Activated CD4-positive, alpha-beta T cell treated with anti-CD3 and anti-CD28 coated beads, Interleukin-2, amount 10 ng/mL, durations not matched to agents 7 days and 5 days (primary cell): ENCODE measurements around the gene BORA. TPM values are rescaled to one million over a fixed set of nuclear protein-coding genes. Genes with fewer than 3 reads are reported as not detected.
A peak's percentile ranks its signal among the peaks of the same experiment; 100 is the strongest.
"Not testable (repeated sequence)": the region's sequence is repeated elsewhere in the genome, so short reads cannot be mapped to it uniquely, and the experiment has no call there.

Experiments
- CTCF ChIA-PET: fragments of 350-600 bp; sonication (Branson Sonifier 250); formaldehyde crosslinking; loops from one replicate; lab custom pipeline; 2021; ENCODE audit warnings: antibody characterized with exemption; lab: Charles Lee
- POLR2A ChIA-PET: fragments of 350-600 bp; sonication (Branson Sonifier 250); formaldehyde crosslinking; loops from one replicate; lab custom pipeline; 2021; ENCODE audit warnings: antibody characterized with exemption; lab: Charles Lee
- DNase-seq: peaks from one replicate; pipeline ENCODE4 v3.0.0-alpha.2; 2020
- H3K27ac Mint-ChIP-seq: one replicate; pipeline ENCODE4 v1.8.0; 2021; ENCODE audit warnings: mild to moderate bottlenecking, moderate library complexity, mixed read lengths
- H3K27me3 Mint-ChIP-seq: one replicate; pipeline ENCODE4 v1.8.0; 2021; ENCODE audit warnings: mixed read lengths
- H3K36me3 Mint-ChIP-seq: one replicate; pipeline ENCODE4 v1.8.0; 2021; ENCODE audit warnings: low read depth, mixed read lengths
- H3K4me1 Mint-ChIP-seq: one replicate; pipeline ENCODE4 v1.8.0; 2021; ENCODE audit warnings: mixed read lengths
- H3K4me3 Mint-ChIP-seq: one replicate; pipeline ENCODE4 v1.8.0; 2021; ENCODE audit warnings: mild to moderate bottlenecking, moderate library complexity, mixed read lengths
- H3K9me3 Mint-ChIP-seq: one replicate; pipeline ENCODE4 v1.8.0; 2021; ENCODE audit warnings: mixed read lengths
- total RNA-seq, 2 experiments: library from RNA; stranded (reverse); gene quantifications; one replicate each; pipeline ENCODE4 v1.2.3, GENCODE V29; 2021

Gene BORA
- 10 to 100 TPM; 31.1 to 32.0 TPM for total RNA-seq

DNA sequence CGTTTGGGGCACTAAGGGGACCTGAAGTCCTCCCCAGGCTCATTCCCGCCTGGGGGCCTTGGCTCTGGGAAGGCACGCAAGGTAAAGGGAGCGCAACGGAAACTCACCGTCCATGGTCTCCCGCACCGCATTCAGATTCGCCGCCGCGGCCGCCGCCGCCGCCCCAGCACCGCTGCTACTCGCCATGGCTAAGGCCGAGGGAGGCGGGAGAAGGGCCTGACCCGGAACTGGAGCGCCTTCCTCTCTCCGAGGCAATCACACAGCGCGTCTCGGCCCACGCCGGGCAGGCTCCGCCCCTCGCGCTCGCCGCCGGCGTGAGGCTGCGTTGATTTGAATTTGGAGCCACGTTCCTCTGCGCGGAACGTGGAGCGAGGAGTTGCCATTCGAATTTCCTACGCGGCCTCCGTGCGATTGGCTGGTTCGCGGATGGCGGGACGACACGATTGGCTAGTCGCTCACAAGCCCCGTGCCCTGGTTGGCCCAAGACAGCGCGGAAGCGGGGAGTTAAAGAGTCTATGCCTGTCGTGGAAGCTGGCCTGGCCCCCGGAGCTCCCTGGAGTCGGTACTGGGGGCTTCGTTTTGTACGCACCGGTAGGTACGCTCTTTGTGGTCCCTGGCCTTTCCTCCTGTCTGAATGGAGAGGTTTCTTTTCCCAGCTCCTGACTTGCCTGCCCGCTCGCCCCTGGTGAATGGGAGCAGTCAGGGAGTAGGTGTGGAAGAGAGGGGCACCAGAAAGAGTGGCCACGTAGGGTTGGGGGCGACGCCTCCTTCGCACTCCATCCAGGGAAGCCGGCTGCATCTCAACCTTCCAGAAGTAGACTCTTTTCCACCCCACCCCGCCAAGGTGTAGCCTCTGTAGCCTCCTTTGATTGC lies at the start of gene BORA, which contains the start of gene MZT1:
BORA (plus strand) TSS at position 507 of the 873 bp plus-strand sequence. CDS start 1,018 bp downstream, outside the sequence.
MZT1 (minus strand) TSS at position 213 of the 873 bp plus-strand sequence; CDS start at position 186, 27 bp downstream.
- peaks cover 56% of the 10 kb centered on the region for H3K4me1 Mint-ChIP-seq
- peak within 1 kb of the TSS; percentile 91 for H3K27ac Mint-ChIP-seq
- ChIA-PET CTCF (interaction anchor here (1.1 kb wide), 1 partner anchor 10 kb away, joined by 4 read pairs; no protein-coding TSS in a partner anchor), POLR2A (no interaction called here)
- peak within 1 kb of the TSS; percentile 93 for H3K4me3 Mint-ChIP-seq
- H3K27me3 Mint-ChIP-seq = no peaks in the 10 kb centered on the region
- H3K9me3 Mint-ChIP-seq = peaks cover 3% of the 10 kb centered on the region
- H3K36me3 Mint-ChIP-seq = peaks cover 63% of the 10 kb centered on the region
- peak; percentile 97 for DNase-seq

DNA sequence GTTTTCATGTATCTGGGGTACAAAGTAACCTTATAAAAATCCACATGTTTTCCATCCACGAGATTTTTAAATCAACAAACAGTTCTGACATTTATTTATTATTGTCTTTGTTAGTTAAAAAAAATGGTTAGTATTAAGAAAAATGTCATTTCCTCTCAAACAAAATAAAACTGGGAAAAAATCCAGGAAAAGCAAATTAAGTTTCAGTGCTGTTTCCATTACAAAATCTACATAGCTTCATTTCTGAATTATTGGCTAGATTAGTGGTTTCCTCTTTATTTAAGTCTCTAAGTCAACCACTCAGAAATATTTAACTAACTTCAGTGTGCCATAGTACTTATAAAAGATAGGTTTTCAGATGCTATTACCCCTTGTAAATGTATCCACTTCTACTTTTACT lies 49.4 kb upstream of the BORA start:
- H3K27ac Mint-ChIP-seq = no peak overlapping the region
- POLR2A ChIA-PET = no interaction called here
- no peaks in the 10 kb centered on the region for H3K36me3 Mint-ChIP-seq
- no peaks in the 10 kb centered on the region for H3K27me3 Mint-ChIP-seq
- H3K9me3 Mint-ChIP-seq = peaks cover 3% of the 10 kb centered on the region
- no peak overlapping the region for H3K4me3 Mint-ChIP-seq
- no peaks in the 10 kb centered on the region for H3K4me1 Mint-ChIP-seq
- DNase-seq = no peak
- CTCF ChIA-PET = interaction anchor here (1.9 kb wide), 1 partner anchor 20 kb away, joined by 4 read pairs; no protein-coding TSS in a partner anchor

DNA sequence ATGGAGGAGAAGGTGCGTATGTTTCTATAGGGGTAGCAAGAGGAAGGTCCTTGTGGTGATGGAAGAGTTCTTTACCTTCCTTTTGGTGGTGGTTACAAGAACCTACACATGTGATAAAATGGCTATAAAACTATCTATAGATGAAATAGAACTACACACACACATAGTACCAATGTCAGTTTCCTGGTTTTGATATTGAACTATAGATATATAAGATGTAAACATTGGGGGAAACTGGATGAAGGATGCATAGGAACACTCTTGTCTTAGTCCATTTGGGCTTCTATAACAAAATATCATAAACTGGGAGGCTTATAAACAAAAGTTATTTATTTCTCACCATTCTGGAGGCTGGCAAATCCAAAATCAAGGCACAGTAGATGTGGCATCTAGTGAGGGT lies 47.4 kb upstream of the BORA start:
- H3K9me3 Mint-ChIP-seq = no peaks in the 10 kb centered on the region
- POLR2A ChIA-PET = no interaction called here
- no peak overlapping the region for H3K27ac Mint-ChIP-seq
- H3K4me3 Mint-ChIP-seq = no peak overlapping the region
- no peaks in the 10 kb centered on the region for H3K4me1 Mint-ChIP-seq
- no peak for DNase-seq
- H3K27me3 Mint-ChIP-seq = no peaks in the 10 kb centered on the region
- H3K36me3 Mint-ChIP-seq = no peaks in the 10 kb centered on the region
- CTCF ChIA-PET = no interaction called here

DNA sequence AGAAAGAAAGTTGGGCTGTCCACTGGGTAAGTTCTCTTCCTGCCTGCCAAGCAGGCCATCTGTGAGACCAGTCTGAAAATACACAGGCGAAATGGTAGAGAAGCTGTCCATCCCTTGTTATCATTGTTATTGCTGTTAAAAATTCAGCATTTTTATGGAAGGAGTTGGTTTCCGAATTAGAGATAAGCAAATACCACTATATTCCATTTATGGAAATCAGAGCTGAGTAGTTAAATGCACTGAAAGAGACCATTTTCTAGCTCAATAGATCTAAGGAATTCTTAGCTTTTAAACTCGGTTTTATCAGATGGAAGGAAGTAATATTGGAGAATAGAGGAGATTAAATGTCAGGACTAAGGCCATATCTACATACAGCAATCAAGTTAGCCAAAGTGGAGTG lies 41.0 kb upstream of the BORA start:
- ChIA-PET CTCF (interaction anchor here (1.0 kb wide), 1 partner anchor 14 kb away, joined by 3 read pairs; no protein-coding TSS in a partner anchor), POLR2A (no interaction called here)
- Mint-ChIP-seq H3K4me1 (no peaks in the 10 kb centered on the region), H3K4me3 (no peak overlapping the region), H3K27ac (no peak overlapping the region), H3K36me3 (no peaks in the 10 kb centered on the region), H3K9me3 (no peaks in the 10 kb centered on the region), H3K27me3 (peaks cover 8% of the 10 kb centered on the region)
- no peak for DNase-seq

DNA sequence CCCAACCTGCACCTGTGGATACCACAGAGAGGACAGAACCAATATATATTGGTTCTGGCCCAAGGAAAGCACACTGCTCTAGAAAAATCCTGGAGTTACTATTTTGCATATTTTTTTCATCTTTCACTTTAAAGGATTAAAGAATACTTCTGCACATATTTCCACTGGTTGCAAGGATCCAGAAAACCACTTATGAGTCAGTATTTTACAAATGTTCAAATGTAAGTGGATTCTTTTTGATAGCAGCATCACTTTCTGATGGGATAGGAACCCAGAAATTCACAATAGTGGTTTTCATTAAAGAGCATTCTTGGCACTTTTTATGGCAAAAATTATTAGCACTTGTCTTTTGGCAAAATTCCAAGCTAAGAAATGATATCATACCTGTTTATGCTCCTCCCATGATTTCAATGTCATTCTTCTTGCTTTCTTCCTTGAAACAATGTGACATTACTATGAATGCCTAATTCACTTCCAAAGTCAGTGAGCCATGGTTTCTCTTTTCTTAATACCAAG lies 38.5 kb upstream of the BORA start:
- H3K9me3 Mint-ChIP-seq = no peaks in the 10 kb centered on the region
- H3K36me3 Mint-ChIP-seq = no peaks in the 10 kb centered on the region
- peaks cover 8% of the 10 kb centered on the region for H3K27me3 Mint-ChIP-seq
- no peak overlapping the region for H3K4me3 Mint-ChIP-seq
- no peak for DNase-seq
- CTCF ChIA-PET = no interaction called here
- POLR2A ChIA-PET = no interaction called here
- no peak overlapping the region for H3K27ac Mint-ChIP-seq
- no peaks in the 10 kb centered on the region for H3K4me1 Mint-ChIP-seq

DNA sequence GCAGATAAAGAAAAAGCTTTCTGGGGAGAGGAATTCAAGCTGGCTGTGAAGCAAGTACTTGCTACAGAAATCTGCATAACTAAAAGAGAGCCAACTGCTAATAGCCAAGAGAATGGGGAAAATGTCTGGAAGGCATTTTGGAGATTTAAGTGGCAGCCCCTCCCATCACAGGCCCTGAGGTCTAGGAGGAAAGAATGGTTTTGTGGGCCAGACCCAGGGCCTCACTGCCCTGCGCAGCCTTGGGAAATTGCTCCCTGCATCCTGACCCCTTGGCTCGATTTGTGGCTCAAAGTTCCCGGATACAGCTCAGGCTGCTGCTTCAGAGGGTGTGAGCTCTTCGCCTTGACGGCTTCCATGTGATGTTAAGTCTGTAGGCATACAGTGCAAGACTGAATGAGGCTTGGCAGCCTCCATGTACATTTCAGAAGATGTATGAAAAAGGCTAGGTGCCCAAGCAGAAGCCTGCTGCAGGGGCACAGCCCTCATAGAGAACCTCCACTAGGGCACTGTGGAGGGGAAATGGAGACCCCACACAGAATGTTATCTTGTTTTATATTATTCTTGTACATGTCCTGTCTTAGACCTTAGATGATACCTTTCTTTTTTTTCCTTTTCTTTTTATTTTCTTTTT lies 34.7 kb upstream of the BORA start:
- Mint-ChIP-seq H3K4me1 (no peaks in the 10 kb centered on the region), H3K36me3 (no peaks in the 10 kb centered on the region), H3K27ac (no peak overlapping the region), H3K27me3 (peaks cover 16% of the 10 kb centered on the region), H3K4me3 (no peak overlapping the region), H3K9me3 (no peaks in the 10 kb centered on the region)
- ChIA-PET POLR2A (no interaction called here), CTCF (no interaction called here)
- DNase-seq = no peak

DNA sequence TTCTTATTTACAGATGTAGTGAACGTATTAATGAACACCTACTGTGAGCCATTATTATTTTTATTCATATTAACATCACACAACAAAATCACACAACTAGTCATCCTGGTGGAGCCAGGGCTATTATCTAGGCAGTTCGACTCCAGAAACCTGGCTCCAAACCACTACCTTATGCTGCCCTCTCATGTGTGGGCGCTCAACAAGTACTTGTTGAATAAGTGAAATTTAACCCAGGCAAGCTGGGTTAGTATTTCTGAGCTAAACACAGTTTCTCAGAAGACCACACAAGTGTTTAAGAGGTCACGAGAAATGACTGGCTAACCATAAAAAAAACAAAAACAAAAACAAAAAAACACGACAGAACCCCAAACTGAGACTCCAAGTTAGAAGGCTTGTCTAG lies 33.9 kb upstream of the BORA start:
- POLR2A ChIA-PET = no interaction called here
- DNase-seq = no peak
- H3K27me3 Mint-ChIP-seq = peaks cover 16% of the 10 kb centered on the region
- no peaks in the 10 kb centered on the region for H3K36me3 Mint-ChIP-seq
- no peaks in the 10 kb centered on the region for H3K9me3 Mint-ChIP-seq
- H3K4me1 Mint-ChIP-seq = no peaks in the 10 kb centered on the region
- CTCF ChIA-PET = no interaction called here
- no peak overlapping the region for H3K27ac Mint-ChIP-seq
- no peak overlapping the region for H3K4me3 Mint-ChIP-seq

DNA sequence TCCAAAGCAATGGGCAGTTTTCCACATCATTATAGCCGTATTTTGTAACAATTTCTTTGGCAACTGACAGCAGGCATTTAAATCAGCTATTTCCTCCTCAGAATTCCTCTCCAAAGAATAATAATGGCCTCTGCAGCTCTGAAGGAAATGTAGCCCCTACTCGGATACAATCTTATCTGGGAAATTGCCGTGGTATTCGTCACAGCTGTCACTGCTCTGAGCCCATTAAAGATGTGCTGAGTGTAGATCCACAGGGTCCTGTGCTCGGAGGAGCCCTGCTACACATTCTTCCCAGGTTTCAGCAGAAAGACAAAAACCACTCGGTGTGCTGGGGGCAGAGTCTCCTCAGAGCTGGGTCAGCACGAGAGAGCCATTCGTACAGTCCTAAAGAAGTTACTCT lies 33.4 kb upstream of the BORA start:
- no peak overlapping the region for H3K4me3 Mint-ChIP-seq
- H3K4me1 Mint-ChIP-seq = no peaks in the 10 kb centered on the region
- peaks cover 16% of the 10 kb centered on the region for H3K27me3 Mint-ChIP-seq
- POLR2A ChIA-PET = no interaction called here
- no peak overlapping the region for H3K27ac Mint-ChIP-seq
- DNase-seq = no peak
- H3K36me3 Mint-ChIP-seq = no peaks in the 10 kb centered on the region
- no peaks in the 10 kb centered on the region for H3K9me3 Mint-ChIP-seq
- CTCF ChIA-PET = no interaction called here

DNA sequence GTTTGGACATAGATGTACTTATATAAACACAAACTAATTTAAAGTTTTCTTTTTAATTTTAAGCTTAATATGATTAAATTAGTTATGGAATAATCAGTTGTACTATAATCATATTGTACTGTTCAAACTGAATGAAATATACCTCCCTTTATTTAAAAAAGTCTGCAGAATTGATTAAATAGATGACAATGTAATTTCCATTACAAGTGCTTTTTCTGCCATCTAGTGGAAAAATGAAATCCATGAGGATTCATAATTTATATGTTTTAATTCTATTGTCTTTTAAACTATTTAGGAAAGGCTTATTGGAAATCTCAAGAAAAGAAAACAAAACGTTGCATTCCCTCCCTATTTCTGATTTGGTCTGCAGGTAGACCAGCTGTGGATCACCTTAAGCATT lies 31.1 kb upstream of the BORA start:
- H3K27ac Mint-ChIP-seq = no peak overlapping the region
- peaks cover 8% of the 10 kb centered on the region for H3K27me3 Mint-ChIP-seq
- no peak overlapping the region for H3K4me3 Mint-ChIP-seq
- no peaks in the 10 kb centered on the region for H3K9me3 Mint-ChIP-seq
- no peaks in the 10 kb centered on the region for H3K36me3 Mint-ChIP-seq
- H3K4me1 Mint-ChIP-seq = no peaks in the 10 kb centered on the region
- ChIA-PET POLR2A (no interaction called here), CTCF (interaction anchor here (0.5 to 0.6 kb wide), 2 partner anchors 43 to 72 kb away, joined by 3 to 4 read pairs; no protein-coding TSS in a partner anchor)
- no peak for DNase-seq

DNA sequence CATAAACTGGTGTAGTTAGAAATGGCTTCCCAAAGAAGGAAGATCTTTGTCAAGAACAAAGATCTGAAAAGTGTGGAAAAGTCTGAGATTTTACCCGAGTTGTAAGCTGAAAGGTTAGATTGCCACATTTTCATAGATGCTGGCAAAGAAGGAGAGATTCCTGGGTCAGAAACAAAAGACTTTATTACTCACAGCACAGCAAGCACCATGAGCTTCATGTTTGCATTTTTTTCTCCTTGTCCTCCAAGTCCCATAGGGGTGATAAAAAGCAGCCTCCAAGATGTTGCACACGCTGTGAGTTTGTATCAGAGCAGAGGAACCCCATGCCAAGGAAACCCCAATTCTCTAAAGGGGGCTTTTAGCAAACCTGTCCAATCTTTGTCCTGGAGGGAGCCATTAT lies 29.6 kb upstream of the BORA start:
- POLR2A ChIA-PET = no interaction called here
- no peaks in the 10 kb centered on the region for H3K4me1 Mint-ChIP-seq
- no peak overlapping the region for H3K4me3 Mint-ChIP-seq
- no peak for DNase-seq
- H3K27me3 Mint-ChIP-seq = peaks cover 8% of the 10 kb centered on the region
- H3K36me3 Mint-ChIP-seq = no peaks in the 10 kb centered on the region
- CTCF ChIA-PET = interaction anchor here (0.6 to 1.0 kb wide), 2 partner anchors 20 to 329 kb away, joined by 3 to 4 read pairs; no protein-coding TSS in a partner anchor
- H3K9me3 Mint-ChIP-seq = no peaks in the 10 kb centered on the region
- H3K27ac Mint-ChIP-seq = no peak overlapping the region

DNA sequence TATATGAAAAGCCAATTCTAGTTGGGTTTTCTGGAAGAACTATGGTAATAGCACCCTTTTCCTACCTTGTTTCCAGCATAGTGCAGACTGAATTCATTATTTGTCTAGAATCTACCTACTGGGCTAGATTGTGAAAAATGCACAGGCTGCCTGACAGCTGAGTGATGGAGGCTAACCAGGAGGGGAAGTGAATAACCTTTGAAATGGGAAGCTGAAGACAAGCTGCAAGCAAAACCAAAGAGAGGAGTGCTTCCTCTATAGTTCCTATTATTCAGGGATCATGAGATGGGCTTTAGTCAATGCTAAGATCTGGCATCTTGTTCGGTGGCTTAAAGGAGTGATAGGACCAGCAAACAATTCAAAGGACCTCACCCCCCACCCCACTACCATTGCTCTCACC lies 27.2 kb upstream of the BORA start:
- Mint-ChIP-seq H3K27me3 (peaks cover 2% of the 10 kb centered on the region), H3K36me3 (peaks cover 1% of the 10 kb centered on the region), H3K4me3 (no peak overlapping the region), H3K4me1 (no peaks in the 10 kb centered on the region), H3K27ac (no peak overlapping the region), H3K9me3 (no peaks in the 10 kb centered on the region)
- CTCF ChIA-PET = interaction anchor here (1.1 kb wide), 1 partner anchor 14 kb away, joined by 3 read pairs; no protein-coding TSS in a partner anchor
- no peak for DNase-seq
- POLR2A ChIA-PET = no interaction called here

DNA sequence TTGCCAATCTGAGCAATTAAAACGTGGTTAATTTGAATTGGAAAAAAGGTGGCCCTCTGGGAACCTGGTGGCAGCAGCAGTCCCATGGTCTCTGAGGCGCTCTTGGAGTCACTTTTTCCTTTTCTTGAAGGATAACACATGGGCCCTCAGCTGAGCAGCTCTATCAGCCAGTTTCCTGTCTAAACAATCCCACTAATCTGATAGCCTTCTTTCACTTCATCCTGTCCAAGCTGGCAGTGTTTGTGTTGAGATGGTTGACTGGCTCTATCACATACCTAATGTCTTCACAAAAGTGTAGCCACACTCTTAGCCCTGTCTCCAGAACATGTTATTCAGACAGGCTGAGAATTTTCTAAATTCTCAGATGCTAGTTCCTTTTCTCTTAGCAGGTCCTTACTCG lies 10.9 kb upstream of the BORA start:
- no peak for DNase-seq
- peaks cover 86% of the 10 kb centered on the region for H3K36me3 Mint-ChIP-seq
- no peaks in the 10 kb centered on the region for H3K27me3 Mint-ChIP-seq
- no peak overlapping the region for H3K27ac Mint-ChIP-seq
- ChIA-PET POLR2A (no interaction called here), CTCF (no interaction called here)
- no peak overlapping the region for H3K4me3 Mint-ChIP-seq
- H3K9me3 Mint-ChIP-seq = peaks cover 10% of the 10 kb centered on the region
- peaks cover 16% of the 10 kb centered on the region for H3K4me1 Mint-ChIP-seq

DNA sequence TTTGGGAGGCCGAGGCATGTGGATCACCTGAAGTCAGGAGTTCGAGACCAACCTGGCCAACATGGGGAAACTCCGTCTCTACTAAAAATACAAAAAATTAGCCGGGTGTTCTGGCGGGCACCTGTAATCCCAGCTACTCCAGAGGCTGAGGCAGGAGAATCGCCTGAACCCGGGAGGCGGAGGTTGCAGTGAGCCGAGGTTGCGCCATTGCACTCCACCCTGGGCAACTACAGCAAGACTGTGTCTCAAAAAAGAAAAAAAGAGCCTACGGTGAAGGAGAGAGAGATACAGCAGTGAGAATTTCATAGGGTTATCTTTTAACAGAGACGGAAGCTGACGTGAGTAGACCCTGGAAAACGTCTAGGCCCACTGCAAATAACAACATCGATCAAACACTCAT lies 1.5 kb upstream of the BORA start:
- POLR2A ChIA-PET, H3K27me3 Mint-ChIP-seq, CTCF ChIA-PET, DNase-seq, H3K9me3 Mint-ChIP-seq: not testable (repeated sequence)
- Mint-ChIP-seq H3K4me1 (peaks cover 53% of the 10 kb centered on the region), H3K36me3 (peaks cover 62% of the 10 kb centered on the region), H3K4me3 (peak overlapping the region; percentile 93), H3K27ac (peak overlapping the region; percentile 91)
